GM19328 (cell line): ENCODE measurements around the gene MEF2D.

Experiments used
- ATAC-seq: cut with Tn5 transposase; IDR thresholded peaks from one replicate; pipeline ENCODE4 v1.9.1; 2021; ENCODE audit warnings: mild to moderate bottlenecking, moderate library complexity; ENCODE audit not compliant: unreplicated experiment

Gene MEF2D

DNA sequence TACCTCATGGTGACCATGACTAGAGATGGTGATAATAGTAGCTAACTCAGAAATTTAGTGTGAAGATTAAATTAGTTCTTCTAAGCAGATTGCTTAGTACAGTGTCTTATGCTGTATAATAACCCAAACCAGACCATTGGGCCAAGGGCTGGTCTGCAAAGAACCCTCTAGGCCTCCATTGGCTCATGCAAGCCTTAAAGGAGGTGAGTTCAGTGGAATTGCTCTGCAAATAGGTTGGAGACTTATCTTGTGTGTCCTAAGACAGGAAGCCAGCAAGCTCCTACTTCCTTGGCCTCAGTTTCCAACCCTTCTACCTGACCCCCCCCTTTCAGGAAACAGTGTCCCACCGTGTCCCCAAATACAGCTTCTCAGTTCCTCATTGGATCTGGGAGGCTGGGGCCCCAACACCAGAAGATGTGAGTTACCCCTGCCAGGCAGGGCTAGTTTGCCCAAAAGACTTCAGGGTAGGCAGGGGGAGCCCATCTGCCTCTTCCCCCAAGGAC lies 1.9 kb upstream of the MEF2D start:
- ATAC-seq: no peak

GRCh38 chr1:156500793-156501506 lies 375 bp upstream of the MEF2D start:
- ATAC-seq: peak; percentile 42

- peak; percentile 1 for ATAC-seq
Measured at GRCh38 chr1:156499842-156500542, 583 bp downstream of the MEF2D start.

GRCh38 chr1:156499194-156499841 lies 1.3 kb downstream of the MEF2D start:
- ATAC-seq: no peak

- no peak for ATAC-seq
Measured at GRCh38 chr1:156498432-156499193, 2.0 kb downstream of the MEF2D start.

DNA sequence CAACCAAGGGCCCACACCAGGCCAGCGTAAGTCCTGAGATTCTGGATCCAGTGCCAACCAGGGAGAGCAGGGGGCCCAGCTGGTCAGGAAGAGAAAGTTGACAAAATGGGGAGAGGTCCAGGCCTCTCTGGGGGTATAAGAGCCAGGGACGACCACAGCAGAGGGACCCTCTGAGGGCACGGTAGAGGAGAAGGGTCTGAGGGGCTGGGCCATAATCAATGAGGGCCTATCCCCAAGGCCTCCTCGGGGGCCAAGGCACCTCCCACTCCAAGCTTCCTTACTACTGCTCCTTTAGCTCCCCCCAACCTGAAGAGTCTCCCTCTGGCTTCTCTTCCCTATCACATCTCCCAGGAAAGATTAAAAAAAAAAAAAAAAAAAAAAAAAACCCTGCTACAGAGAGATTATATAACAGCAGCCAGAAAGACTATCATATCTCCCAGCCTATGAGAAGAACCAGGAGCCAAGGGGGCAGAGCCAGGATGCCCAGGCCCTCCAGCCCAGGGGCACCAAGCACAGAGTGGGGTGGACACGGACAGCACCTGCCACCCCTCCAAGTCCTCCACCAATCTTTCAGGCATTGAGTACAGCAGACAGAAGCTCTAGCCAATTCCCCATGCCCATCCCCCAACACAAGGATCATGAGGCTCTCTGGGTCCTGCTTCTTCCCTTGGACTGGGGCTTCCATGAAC lies 2.7 kb downstream of the MEF2D start:
- no peak for ATAC-seq

DNA sequence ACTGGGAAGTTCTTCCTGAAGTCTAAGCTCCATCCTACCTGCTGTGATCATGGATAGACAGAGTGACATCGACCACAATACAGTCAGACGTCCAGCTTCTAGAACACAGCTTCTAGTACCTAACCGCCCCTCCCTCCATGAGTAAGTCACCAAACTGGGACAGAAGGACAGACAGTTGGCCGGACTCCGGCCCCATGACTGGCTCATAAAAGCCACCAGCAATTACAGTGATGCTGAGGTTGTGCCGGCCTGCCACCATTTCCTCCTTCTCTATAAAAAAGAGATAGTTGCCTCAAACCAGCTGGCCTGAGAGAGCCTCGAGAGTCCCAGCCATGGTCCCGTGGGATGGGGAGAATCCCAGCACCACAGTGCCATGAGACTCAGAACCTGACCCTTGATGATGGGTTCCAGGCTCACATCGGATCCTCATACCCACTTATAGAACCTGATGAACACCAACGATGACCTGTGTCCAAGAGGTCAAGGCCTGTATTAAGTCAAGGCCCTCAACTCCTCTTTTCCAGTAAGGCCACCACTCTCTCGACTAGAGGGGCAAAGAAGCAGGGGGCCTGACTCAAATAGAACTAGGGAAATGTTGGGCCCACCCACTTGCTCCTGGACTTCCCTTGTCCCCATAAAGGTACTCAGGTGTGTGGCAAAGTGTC lies 3.4 kb downstream of the MEF2D start:
- no peak for ATAC-seq

GRCh38 chr1:156496211-156496761 lies 4.3 kb downstream of the MEF2D start:
- ATAC-seq: no peak

DNA sequence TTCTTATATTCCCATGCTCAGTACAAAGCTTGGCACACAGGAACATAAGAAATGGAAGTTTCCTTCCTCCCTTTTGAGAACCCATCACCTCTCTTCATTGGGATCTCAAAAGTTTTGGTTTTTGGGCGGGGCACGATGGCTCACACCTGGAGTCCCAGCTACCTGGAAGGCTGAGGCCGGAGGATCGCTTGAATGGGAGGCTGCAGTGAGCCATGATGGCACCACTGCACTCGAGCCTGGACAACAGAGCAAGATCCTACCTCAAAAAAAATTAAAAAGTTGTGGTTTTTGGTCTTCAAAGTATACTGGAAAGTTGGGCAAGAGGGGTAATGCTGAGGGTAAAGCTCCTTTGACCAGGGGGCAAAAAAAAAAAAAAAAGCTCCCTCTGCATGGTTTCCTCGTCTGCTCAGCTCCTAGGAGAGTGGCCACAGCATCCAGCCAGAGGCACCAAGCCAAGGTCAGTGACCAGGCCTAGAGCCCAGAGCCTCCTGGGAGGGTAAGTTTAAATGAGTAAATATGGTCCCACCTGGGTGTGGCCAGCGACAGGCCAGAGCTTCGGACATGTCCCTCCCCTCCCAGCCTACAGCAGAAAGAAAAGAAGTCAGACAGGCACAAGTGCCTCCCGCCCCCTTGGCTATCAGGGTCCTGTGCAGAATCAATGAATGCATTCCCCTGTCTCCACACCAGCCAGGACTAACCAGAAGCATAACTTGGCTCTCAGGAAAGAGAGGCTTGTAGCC lies 5.0 kb downstream of the MEF2D start:
- no peak for ATAC-seq

DNA sequence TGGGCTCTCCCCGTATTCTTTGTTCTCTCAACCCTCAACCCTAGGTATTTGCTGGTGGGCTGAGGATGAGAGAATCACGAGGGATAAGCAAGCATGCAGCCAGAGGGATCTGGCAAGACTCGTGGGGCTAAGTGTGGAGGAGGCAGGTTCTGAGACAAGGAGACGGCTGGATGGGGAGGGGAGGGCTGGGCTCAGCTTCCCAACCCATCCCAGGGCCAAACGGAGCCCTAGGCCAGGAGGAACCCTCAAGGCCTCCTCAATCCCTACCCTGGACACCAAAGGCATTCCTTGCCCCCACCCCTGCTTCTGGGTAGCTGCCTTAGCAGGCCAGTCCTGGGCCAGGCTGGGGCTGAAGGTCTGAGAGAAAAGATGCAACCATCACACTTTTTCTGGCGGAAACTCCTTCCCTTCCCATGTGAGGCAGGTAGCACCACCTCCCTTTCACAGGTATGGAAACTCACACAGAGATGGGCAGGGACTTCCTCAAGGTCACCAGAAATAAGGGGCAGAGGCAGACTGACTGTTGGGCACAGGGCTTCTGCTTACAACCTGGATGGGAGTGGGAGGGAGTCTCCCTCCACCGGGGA lies 6.2 kb downstream of the MEF2D start:
- no peak for ATAC-seq

GRCh38 chr1:156493742-156494141 lies 6.8 kb downstream of the MEF2D start:
- no peak for ATAC-seq

DNA sequence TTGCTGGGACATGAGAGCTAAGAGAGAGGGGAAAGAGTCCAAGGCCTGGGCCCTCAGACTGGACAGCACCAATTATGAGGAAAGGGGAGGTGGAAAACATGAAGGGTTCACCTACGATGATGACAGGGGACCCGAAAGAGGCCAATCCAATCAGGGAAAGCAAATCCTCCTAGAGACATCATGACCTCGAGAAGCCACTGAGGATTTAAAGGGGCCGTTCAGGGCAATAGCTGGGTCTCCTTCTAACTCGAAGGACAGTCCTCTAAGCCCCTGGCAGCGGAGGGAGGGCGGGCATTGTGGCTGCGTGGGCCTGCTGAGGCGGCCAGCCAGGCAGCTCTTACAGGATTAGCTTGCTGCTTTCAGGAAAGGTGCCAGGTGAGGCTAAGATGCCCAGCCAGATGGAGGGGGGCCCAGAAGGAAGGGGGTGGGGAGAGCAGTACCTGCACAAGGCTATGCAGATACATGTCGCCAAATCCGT lies 7.4 kb downstream of the MEF2D start:
- ATAC-seq: no peak

GRCh38 chr1:156492591-156493080 lies 7.9 kb downstream of the MEF2D start:
- no peak for ATAC-seq

- ATAC-seq: no peak
Measured at GRCh38 chr1:156492013-156492590, 8.5 kb downstream of the MEF2D start.

DNA sequence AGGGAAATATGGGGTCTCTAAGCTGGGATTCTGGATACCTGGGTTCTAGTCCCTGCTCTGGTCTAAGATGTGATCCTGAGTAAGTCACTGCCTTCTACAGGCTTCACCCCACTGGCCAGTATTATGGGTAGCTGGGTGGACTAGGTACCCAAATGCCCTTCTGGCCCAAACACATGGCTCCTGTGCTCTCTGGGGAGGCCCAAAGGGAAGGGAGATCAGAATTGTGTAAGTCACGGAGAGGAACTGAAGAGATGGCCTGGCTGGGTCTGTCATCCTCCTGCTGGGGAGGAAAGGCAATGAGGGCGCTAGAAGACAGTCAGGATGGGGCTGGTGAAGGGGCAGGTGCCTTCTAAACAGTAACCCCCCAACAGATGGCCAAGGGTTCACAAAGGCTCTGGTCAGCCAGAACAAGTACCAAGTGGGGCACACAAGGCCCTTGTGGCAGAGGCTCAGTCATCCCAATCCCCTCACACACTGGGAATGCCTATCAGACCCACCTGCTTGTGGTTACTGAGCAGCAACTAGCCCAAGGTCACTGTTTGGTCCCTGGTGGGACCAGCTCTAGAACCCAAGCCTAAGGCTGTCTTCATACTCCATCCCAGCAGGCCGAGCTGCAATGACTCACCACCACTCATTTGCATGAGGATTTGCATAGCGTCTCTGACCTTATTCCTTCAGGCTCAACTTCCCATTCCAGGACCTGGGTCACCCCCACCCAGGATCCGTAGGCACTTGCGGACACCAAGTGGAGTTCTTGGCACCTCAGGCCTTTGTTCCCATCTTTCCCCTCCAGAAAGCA lies 9.2 kb downstream of the MEF2D start:
- no peak for ATAC-seq

GRCh38 chr1:156490401-156491032 lies 10.1 kb downstream of the MEF2D start:
- ATAC-seq: no peak

DNA sequence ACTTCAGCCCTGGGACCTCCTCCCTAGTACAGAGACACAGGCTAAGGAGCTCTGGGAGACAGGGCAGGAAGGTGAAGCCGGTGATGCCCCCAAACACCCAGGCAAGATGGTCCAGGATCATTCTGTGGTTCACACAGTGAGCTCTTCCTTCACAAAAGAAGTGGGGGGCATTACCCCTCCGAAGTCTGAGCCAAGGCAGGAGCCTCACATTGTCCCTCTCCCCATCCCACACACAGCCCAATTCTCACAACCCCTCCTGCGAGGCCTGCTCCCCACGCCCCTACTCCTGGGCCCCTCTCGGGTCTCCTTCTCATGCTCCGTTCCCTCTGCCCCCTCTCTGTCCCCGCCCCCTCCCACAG lies 10.7 kb downstream of the MEF2D start:
- no peak for ATAC-seq
